Lower leg skin (tissue), 4 donors: ENCODE results near the gene PKDREJ. TPM values are rescaled to one million over a fixed set of nuclear protein-coding genes. Genes with fewer than 3 reads are reported as not detected.

Experiments
- DNase-seq, 2 donors: peaks; one replicate each; pipeline ENCODE4 v3.0.0-alpha.2; 2019; ENCODE audit warnings: low spot score in 2 of 2
- H3K4me3 ChIP-seq: fragments of 200-600 bp; sonication (generic); 2 replicates; pipeline ENCODE4 v1.5.1; 2017; ENCODE audit warnings: mild to moderate bottlenecking, low read depth; ENCODE audit not compliant: poor library complexity, severe bottlenecking
- POLR2A ChIP-seq, 2 donors: fragments of 450-650 bp; IDR thresholded peaks; one replicate each; pipeline ENCODE4 v1.6.1; 2016 to 2017; ENCODE audit warnings: antibody characterized with exemption in 2 of 2, mild to moderate bottlenecking in 1 of 2, moderate library complexity in 1 of 2
- WGBS, 2 donors: methylation state at CpG; one replicate each; pipeline ENCODE4 v1.1.5; 2018; 5-methylcytosine and 5-hydroxymethylcytosine counted together
- intact Hi-C: fragments of 100-400 bp; cut with DNase I; formaldehyde crosslinking; loops from one replicate; pipeline ENCODE4 v1.15.0; 2023; ENCODE audit warnings: low total_unique reads
- total RNA-seq, 4 donors: library from RNA; depleted of rRNA; stranded (reverse); fragments of >200 nt; gene quantifications; one replicate each; pipeline ENCODE4 v1.1.0, GENCODE V29; 2016
- TF ChIP-seq, protein P1 (sequence below), 3 donors: fragments of 450-650 bp; IDR thresholded peaks; one replicate each; pipeline ENCODE4 v1.5.1; 2016; ENCODE audit warnings: antibody characterized with exemption in 3 of 3, mild to moderate bottlenecking in 3 of 3, moderate library complexity in 2 of 3

The PKDREJ gene
- total RNA-seq, 4 donors from 2014 or later: 0.15 to 0.23 (median 0.23) TPM; not detected in 1

- H3K4me3 ChIP-seq: no peak overlapping the region
- intact Hi-C loops: no loop called here
- DNase-seq: peak in 1 of 2 donors; percentile 83
- 69 to 73% methylated on average over 14 to 15 of the region's 15 CpGs for WGBS, 2 donors
- no peak for TF ChIP-seq POLR2A (IDR thresholded peaks at IDR 0.05)
- TF ChIP-seq, protein P1, sequence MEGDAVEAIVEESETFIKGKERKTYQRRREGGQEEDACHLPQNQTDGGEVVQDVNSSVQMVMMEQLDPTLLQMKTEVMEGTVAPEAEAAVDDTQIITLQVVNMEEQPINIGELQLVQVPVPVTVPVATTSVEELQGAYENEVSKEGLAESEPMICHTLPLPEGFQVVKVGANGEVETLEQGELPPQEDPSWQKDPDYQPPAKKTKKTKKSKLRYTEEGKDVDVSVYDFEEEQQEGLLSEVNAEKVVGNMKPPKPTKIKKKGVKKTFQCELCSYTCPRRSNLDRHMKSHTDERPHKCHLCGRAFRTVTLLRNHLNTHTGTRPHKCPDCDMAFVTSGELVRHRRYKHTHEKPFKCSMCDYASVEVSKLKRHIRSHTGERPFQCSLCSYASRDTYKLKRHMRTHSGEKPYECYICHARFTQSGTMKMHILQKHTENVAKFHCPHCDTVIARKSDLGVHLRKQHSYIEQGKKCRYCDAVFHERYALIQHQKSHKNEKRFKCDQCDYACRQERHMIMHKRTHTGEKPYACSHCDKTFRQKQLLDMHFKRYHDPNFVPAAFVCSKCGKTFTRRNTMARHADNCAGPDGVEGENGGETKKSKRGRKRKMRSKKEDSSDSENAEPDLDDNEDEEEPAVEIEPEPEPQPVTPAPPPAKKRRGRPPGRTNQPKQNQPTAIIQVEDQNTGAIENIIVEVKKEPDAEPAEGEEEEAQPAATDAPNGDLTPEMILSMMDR (IDR thresholded peaks at IDR 0.05): no peak
Observed at GRCh38 chr22:46286941-46287872, 24.1 kb upstream of the PKDREJ start.

DNA sequence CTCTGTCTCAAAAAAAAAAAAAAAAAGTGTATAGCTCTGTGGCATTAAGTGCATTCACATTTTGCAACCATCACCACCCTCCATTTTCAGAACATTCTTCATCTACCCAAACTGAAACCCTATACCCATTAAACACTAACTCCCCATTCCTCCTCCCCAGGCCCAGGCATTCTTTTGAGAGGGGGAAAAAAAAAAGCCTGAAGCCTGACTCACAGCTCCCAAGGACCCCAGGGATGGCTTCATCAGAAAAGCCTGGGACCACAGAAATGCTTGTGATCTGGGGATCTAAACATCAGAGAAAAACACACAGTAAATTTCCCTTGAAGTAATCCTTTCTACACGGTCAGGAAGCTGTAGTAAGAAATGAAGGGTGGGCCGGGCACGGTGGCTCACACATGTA lies 22.9 kb upstream of the PKDREJ start:
- TF ChIP-seq POLR2A (IDR thresholded peaks at IDR 0.05): no peak
- TF ChIP-seq, protein P1 (IDR thresholded peaks at IDR 0.05): no peak
- no peak overlapping the region for H3K4me3 ChIP-seq
- DNase-seq: no peak
- WGBS, 2 donors: 94 to 98% methylated on average over 3 of the region's 3 CpGs
- intact Hi-C loops: no loop called here

DNA sequence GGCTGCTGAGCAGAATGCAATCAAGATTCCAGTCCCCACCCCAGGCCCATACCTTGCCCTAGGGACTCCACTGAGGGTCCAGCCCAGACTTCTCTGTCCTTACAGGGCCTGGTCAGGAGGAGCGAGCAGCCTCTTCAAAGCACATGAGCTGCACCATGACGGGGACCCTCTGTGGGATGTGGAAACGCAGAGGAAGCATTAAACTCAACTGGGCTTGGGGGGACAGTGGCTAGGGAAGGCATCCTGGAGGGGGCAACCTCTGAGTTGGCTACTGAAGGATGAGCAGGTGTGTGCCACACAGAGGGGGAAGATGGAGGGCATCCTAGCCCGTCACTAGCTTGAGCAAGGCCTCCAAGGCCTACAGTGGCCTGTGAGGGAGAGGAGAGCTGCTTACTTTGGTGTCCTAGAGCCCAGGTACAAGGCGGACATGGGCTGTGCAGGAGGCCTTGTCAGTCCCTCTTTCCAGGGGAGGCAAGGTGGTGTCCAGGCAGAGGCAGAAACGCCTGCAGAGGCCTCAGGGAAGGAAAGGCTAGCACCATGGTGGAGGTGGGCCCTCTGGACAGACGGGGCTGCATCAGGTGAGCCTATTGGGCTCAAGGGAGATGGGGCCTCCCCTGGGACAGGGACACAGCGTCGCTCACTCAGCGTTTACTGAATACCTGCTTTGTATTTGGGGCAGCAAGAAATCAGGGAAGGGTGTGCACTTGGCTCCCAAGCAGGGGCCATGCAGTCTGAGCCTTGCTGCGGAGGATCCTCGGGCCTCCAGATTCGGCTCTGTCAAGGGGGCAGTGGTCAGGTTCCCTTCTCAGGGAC lies 18.9 kb upstream of the PKDREJ start:
- WGBS, 2 donors: 94 to 99% methylated on average over 13 of the region's 13 CpGs
- peak in 1 of 2 donors; percentile 81 for DNase-seq
- intact Hi-C loops: no loop called here
- H3K4me3 ChIP-seq: no peak overlapping the region
- TF ChIP-seq, protein P1 (IDR thresholded peaks at IDR 0.05): no peak
- no peak for TF ChIP-seq POLR2A (IDR thresholded peaks at IDR 0.05)

DNA sequence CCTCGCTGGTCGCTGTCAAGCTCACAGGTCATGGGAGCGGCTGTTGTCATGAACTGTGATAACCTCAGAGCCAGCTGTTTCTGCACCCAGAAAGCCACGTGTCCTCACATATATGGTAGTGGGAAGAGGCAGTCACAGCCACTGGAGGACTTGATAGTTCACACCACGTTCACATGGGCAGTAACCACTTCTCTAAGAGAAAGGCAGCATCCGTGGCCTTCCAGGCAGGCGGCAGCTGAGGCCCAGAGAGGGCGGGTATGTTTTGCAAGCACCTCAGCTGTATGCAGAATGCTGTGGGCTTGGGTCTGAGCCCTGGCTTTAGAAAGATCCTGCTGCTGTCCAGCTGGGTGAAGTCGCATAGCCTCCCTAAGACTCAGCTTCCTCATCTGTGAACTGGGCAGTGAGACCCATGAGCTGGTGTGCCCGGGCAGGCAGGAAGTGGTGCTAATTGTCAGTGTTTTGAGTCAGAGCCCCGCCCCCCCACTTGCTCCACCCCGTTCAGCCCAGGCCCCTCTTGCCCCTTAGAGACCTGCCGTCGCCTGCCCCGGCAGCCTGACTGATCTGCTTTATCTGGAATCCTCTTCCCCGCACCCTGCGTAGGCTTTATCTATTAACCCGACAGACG lies 18.0 kb upstream of the PKDREJ start:
- intact Hi-C loops: no loop called here
- TF ChIP-seq, protein P1 (IDR thresholded peaks at IDR 0.05): no peak
- no peak for TF ChIP-seq POLR2A (IDR thresholded peaks at IDR 0.05)
- 72 to 76% methylated on average over 16 to 19 of the region's 19 CpGs for WGBS, 2 donors

GRCh38 chr22:46280063-46280817 lies 17.1 kb upstream of the PKDREJ start:
- no peak for TF ChIP-seq POLR2A (IDR thresholded peaks at IDR 0.05)
- TF ChIP-seq, protein P1 (IDR thresholded peaks at IDR 0.05): no peak
- intact Hi-C loops: no loop called here
- DNase-seq: peak in 1 of 2 donors; percentile 81
- 64 to 65% methylated on average over 11 to 12 of the region's 12 CpGs for WGBS, 2 donors
- H3K4me3 ChIP-seq: no peak overlapping the region

More for the DNA sequence above, 18.0 kb upstream of the PKDREJ start:
- no peak overlapping the region for H3K4me3 ChIP-seq
- peak in 1 of 2 donors; percentile 85 for DNase-seq
